AG09309 (cell line): ENCODE data around the gene IGF1R.

ENCODE experiments used
- DNase-seq: peaks from one replicate; pipeline ENCODE4 v3.0.0-alpha.2; 2010; ENCODE audit warnings: low read depth
- H3K4me3 ChIP-seq: 2 replicates; pipeline ENCODE4 v1.5.1; 2011; ENCODE audit warnings: mild to moderate bottlenecking, low read depth, low read length, moderate library complexity; ENCODE audit not compliant: control insufficient read depth
- TF ChIP-seq, protein P1 (sequence below): IDR thresholded peaks from 2 replicates; pipeline ENCODE4 v1.5.1; 2011; ENCODE audit warnings: mild to moderate bottlenecking, low read depth, low read length, inconsistent platforms; ENCODE audit not compliant: insufficient read depth, control insufficient read depth; ENCODE audit errors: missing control alignments

The IGF1R gene

DNA sequence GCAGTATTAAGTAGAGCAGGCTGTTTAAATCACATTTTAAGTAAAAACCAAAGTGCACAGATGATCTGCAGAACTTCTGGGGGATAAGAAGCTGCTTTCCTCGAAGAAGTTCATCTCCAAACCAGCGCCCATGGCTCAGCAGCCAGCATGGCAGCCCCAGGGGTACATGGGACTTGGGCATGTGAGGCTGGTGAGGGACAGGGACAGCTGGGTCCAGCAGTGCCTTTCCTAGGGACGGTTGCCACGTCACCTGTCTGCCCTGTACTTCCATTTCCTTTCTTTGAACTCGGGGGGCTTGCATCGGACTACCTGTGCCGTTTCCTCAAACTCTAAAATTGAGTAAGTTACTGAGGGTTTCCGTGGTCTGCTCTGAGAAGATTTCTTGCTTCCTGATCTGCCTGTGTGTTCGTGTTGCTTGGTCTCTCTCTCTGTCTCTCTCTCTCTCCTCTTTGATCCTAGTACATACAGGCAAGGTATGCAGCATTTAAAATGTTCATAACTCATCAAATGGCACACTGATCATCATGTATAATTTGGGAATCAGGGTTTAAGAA is 67.6 kb downstream of the IGF1R start:
- TF ChIP-seq, protein P1, sequence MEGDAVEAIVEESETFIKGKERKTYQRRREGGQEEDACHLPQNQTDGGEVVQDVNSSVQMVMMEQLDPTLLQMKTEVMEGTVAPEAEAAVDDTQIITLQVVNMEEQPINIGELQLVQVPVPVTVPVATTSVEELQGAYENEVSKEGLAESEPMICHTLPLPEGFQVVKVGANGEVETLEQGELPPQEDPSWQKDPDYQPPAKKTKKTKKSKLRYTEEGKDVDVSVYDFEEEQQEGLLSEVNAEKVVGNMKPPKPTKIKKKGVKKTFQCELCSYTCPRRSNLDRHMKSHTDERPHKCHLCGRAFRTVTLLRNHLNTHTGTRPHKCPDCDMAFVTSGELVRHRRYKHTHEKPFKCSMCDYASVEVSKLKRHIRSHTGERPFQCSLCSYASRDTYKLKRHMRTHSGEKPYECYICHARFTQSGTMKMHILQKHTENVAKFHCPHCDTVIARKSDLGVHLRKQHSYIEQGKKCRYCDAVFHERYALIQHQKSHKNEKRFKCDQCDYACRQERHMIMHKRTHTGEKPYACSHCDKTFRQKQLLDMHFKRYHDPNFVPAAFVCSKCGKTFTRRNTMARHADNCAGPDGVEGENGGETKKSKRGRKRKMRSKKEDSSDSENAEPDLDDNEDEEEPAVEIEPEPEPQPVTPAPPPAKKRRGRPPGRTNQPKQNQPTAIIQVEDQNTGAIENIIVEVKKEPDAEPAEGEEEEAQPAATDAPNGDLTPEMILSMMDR, result no peak
- no peak for DNase-seq
- no peak overlapping the region for H3K4me3 ChIP-seq

- TF ChIP-seq, protein P1, result no peak
- DNase-seq, result no peak
- H3K4me3 ChIP-seq, result no peak overlapping the region
Observed at GRCh38 chr15:98717371-98717770, 69.0 kb downstream of the IGF1R start.

GRCh38 chr15:98717942-98718341 is 69.6 kb downstream of the IGF1R start:
- DNase-seq, result no peak
- no peak overlapping the region for H3K4me3 ChIP-seq
- TF ChIP-seq, protein P1, result no peak

GRCh38 chr15:98718426-98719136 is 70.2 kb downstream of the IGF1R start:
- no peak for DNase-seq
- H3K4me3 ChIP-seq, result no peak overlapping the region
- TF ChIP-seq, protein P1, result no peak

DNA sequence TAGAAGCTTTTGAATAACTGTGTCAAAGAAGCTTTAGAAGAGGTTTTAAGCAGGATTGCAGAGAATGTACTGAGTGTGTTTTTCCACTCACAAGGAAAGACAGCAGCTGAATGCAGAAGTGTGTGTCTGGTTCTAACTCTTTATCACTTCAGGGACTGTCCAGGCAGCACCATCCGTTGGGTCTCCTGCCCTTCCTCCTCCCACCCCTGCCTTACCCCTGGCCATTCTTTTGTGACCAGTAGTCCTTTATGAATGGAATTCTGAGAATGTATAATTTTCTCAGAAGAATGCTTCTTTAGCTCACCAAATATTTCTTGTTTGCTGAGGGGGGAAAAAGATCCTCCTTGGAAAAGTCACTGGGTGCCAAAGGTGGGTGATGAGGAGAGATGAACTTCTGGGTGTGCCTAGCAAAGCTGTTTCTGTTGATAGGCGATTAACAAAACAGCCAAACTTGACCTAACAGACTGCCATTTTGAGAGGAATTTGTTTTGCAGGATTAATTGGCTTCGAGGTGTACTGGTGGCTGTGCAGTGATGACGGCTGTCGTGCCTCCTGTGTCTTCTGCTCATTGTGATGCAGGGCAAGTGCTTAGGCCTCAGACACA is 70.9 kb downstream of the IGF1R start:
- no peak overlapping the region for H3K4me3 ChIP-seq
- TF ChIP-seq, protein P1, result no peak
- no peak for DNase-seq

DNA sequence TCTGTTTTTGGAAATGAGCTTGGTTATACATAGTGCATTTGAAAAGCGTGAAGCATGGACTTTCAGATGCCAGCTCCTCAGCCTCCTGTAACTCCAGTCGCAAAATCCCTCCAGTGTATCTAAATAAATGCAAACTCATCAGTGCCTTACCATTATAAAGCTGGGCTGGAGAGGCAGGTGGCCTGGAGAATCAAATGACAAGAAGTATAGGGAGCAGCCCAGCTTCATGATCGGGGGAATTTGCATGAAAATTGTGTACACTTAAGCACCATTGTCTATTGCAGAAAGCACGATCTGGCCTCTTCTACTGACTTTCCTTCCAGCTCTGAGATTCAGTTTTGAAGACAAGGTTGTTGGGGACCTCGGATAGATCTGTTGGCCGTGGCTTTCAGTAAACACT is 71.7 kb downstream of the IGF1R start:
- no peak for DNase-seq
- no peak overlapping the region for H3K4me3 ChIP-seq
- TF ChIP-seq, protein P1, result no peak
